GM19468 (cell line): ENCODE measurements around the gene HEATR3.

Experiments used
- ATAC-seq: cut with Tn5 transposase; IDR thresholded peaks from one replicate; pipeline ENCODE4 v1.9.1; 2021; ENCODE audit warnings: mild to moderate bottlenecking, moderate library complexity, moderate number of reproducible peaks; ENCODE audit not compliant: unreplicated experiment; ENCODE audit errors: extremely low read depth

HEATR3 gene

DNA sequence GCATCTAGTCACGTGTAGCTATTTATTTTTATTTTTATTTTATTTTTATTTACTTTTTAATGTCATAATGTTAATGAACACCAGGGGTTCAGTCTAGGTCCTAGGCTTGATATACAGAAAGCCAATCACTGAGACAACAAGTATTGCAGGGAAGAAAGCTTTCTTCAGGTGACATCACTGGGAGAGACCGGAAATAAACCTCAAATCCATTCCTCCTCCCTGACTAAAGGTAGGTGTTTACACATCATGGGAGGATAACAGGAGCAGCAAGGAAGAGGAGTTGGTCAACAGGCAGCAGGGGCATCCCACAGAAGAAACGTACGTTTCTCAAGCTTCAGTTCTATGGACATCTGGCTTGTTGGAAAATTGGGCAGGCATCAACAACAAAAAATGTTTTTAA, 9.5 kb upstream of the HEATR3 start:
- no peak for ATAC-seq

DNA sequence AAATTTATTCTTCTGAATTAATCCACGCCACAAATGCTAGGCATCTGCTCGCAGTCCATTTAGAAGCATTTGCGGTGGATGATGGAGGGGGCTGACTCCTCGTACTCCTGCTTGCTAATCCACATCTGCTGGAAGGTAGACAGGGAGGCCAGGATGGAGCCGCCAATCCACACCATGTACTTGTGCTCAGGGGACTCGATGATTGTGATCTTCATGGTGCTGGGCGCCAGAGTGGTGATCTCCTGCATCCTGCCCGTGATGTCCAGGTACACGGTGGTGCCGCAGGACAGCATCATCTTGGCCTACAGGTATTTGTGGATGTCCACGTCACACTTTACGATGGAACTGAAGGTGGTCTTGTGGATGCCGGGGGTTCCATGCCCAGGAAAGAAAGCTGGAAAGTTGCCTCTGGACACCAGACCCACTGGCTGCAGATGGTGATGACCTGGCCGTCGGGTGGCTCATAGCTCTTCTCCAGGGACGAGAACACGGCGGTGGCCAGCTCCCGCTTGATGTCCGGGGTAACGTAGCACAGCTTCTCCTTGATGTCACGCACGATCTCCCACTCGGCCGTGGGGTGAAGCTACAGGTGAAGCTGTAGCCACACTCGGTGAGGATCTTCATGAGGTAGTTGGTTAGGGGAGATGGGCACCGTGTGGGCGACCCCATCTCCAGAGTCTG, 7.5 kb upstream of the HEATR3 start:
- no peak for ATAC-seq

- no peak for ATAC-seq
These were observed 6.7 kb upstream of the HEATR3 start for GRCh38 chr16:50059111-50059510.

- ATAC-seq: no peak
These were observed 6.1 kb upstream of the HEATR3 start for GRCh38 chr16:50059669-50060068.

GRCh38 chr16:50061326-50061725, 4.4 kb upstream of the HEATR3 start:
- no peak for ATAC-seq

DNA sequence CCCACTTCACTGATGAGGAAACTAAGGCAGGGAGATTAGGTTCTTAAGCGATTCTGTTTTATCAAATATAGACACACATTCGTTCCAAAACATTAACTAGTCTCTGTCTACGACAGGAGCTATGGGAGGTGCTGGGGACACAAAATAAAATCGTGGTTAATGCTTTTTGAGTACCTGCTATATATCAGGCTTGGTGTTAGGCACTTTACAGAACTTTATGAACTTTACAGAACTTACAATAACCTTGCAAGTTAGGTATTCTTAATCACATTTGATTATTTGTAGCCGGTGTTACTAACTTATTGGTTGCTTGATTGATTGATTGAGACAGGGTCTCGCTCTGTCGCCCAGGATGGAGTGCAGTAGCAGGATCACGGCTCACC, 538 bp upstream of the HEATR3 start:
- ATAC-seq: no peak

DNA sequence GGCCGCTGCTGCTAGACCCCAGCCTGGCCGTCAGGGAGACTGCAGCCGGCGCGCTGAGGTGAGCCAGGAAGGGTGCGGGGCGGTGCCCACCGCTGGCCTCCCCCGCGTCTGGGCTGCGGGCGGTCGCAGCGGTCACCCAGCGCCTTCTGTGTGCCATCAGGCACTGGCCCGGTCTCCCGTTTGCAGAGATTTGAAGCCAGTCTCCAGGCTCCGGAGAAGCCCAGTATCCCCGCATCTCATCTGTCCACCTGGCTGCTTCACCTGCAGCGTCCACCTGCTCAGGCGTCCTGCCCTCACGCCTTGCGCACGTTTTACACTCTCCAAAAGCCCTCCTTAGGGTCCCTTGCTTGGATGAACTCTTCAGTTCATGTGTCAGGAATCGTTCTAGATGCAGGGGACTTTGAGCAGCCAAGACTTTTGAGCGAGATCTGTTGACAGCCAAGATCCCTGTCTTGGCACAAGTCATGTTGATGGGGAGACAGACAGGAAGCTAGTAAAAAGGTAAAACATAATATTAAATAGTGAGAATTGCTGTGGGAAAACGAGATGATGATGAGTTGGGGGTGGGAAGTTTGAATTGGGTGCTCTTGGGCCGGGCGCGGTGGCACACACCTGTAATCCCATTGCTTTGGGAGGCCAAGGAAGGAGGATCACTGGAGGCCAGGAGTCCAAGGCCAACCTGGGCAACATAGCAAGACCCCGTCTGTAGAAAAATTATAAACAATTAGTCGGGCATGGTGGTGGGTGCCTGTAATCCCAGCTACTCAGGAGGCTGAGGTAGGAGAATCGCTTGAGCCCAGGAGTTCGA, 916 bp downstream of the HEATR3 start:
- ATAC-seq: no peak

GRCh38 chr16:50067290-50067853, 1.6 kb downstream of the HEATR3 start:
- no peak for ATAC-seq

- ATAC-seq: no peak
These were observed 2.8 kb downstream of the HEATR3 start for GRCh38 chr16:50068550-50068949.

DNA sequence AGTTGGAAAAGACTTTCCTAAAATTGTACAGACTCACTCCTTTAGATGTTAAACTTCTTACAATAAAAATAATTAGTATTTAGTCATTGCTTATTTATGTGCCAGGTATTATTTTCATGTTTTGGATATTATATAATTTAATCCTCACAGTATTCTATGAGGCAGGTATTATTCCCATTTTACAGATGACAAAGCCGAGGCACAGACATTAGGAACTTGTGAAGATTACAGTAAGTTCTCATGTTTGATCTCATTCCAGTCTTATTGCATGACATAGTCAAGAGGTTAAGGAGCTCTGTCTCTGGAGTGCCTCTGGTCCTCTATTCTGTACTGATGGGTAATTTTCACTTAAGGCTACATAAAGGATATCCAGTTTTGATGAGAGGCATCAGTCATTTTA, 3.3 kb downstream of the HEATR3 start:
- ATAC-seq: no peak

DNA sequence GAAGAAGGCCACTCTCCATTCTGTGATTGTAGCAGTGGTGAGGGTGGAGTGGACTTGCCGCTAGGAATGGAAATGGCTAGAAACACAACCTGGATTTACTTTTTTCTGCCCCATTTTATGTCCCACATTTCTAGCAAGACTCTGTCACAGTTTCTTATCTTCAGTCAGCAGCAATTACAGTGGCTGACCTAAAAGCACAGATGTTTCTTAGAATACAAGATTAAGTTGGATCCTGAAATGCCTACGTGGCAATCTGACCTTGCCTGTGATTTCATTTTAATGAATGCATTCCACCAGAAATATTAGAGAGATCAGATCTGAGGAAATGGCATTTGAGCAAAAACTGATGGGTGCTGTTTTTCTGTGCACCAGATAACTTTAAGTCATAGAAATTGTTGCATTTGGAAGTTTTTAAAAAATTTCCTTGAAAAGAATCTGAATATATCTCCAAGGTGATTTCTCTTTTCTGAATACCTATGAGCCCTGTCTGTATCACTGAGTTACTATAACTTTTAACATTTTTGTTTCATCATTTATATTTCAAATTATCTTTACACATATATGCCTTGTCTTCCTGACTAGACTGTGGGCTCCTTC, 5.4 kb downstream of the HEATR3 start:
- ATAC-seq: no peak

- no peak for ATAC-seq
These were observed 7.0 kb downstream of the HEATR3 start for GRCh38 chr16:50072730-50073129.

DNA sequence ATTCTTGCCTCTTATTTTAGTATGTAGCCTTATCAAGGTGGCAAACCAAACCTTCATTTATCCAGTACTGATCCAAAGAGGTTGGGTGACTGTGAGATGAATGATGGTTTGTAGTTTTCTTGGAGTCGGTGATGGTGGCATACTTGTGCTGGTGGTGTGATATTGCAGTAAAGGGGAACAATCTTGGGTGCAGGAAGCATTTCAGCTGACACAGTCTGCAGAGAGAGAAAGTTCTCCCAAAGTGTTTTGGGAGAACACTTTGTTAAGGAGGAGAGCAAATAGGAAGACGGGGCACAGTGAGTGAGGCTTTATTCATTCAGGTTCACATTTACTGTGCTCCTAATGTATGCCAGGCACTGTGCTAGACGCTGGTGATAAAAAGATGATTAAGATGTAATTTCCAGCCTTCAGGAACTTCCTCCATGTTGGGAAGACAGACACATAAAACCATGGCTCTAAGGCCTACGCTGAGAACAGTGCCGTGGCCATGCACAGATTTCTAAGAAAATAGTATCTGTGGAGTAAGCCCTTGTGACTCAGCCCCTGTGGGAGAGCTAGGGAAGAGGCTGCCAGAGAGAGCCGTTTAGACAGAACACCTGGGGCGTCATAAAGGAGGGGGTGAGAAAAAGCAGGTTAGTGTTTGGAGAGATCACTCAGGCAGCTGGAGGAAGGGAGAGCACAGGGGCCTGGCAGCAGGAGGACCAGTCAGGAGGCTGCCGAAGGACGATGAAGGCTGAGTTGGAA, 13.8 kb downstream of the HEATR3 start:
- no peak for ATAC-seq

DNA sequence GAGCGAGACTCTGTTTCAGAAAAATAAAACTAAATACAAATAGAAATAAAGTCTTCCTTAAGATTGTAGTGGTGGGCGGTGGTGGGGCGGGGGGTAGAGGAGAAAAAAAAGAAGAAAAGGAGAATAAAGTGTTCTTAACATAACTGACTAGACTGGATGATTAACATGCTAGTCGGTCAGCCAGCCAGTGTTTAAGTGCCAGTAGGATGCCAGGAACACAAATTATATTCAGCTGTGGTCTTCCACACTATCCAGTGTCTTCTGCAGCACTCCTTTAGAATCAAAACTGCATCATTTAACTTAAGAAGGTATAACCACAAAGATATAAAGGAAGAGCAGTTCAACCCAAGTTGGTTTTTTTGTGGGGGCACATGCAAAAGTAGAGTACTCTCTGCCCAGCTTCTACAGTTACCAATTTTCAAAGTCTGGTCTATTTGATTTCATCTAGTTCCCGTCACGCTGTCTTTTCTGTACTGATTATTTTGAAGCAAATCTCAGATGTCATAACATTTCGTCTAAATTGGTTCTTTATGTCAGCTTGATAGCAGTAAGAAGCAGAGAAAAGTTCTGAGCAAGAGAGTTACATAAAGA, 15.8 kb downstream of the HEATR3 start:
- no peak for ATAC-seq

GRCh38 chr16:50083996-50084395, 18.2 kb downstream of the HEATR3 start:
- no peak for ATAC-seq

DNA sequence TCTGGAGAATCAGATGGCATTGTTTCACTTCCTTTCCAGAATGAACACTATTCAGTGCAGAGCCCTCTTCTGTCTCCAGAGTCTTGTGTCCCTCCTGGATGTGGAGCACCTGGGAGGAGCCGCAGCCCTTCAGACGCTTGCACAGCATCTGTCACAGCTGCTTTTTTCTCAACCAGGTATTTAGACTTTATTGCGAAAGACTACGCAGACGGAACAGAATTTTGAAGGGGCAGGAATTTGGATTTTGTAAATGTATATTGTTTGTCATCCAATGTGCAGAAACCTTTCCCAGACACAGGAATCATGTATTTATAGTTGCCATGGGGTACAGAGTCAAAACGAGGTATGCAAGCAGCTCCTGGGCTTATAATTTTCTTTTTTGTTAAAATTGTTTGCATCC, 20.4 kb downstream of the HEATR3 start:
- ATAC-seq: no peak

DNA sequence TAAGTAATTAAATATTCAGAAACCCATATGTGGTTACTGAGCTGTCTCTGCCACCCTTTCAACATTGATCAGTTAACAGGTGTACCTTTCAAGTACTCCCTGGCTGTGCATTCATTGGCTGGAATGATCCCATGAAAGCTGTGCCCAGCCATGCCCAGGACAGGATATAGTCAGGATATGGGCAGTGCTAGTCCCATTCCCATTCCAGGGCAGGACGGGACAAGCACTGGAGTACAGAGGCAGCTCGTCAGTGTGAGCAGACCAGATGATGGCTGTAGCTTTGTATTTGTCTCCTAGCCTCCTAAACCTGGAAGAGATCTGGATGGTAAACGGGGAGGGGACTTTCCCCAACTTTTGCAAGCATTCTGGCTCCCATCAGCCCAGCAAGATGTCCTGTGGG, 22.5 kb downstream of the HEATR3 start:
- ATAC-seq: no peak

DNA sequence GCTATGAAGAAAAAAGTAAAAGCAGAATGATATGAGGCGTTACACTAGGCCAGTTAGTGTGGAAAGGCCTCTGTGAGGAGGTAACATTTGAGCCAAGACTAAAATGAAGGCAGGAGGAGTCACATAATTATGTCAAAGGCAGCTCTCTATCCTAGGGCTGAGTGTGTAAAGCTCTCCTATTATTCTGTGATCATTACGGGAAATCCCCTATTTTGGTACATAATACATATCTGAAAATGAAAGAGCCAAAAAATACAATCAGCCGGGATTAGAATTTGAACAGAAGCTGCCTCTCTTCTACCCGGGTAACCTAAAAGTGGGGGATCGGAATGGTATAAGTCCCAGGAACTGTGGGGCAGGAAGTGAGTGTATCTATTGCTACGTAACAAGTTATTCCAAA, 27.1 kb downstream of the HEATR3 start:
- no peak for ATAC-seq

DNA sequence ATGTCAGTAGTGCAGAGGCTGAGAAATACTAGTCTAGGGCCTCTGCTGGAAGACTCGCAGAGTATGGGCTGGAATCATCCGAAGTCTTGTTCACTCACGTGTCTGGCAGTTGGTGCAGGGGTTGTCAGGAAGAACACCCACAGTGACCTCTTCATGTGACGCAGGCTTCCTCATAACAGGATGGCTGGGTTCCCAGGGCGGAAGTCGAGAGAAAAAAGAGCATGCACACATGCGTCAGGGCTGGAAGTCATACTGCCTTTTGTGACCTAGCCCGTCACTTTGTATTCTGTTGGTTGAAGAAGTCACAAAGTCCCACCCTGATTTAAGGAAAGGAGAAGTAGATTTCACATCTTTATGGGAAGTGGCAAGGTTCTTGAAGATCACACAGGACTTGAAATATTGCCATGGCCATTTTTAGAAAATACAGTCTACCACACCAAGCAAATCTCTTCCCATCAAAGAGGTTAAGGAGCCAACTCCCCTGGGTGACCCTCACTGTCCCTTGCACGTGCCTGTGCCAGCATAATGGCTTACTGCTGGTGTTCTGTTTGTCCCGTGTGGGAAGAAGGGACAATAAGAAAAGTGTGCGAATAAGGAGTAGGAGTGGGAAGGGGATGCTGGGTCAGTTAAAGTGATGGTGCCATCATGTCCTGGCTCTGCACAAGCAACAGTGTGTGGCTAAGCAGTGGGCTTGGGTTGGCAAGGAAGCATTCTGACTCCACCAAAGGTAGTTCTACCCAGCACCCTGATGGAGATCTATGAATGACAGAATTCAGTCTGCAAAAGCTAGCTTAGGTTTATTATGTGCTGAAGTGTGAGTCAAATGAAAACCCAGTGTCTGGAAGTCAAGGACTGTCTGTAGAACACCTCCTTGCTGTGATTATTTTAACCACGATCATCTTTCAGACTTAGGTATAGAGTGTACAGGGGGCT, 28.1 kb downstream of the HEATR3 start:
- ATAC-seq: no peak
